GM12865 (cell line): Measurements from ENCODE around the gene HIGD1C.
A peak's percentile ranks its signal among the peaks of the same experiment; 100 is the strongest.
"Not testable (repeated sequence)": the region's sequence is repeated elsewhere in the genome, so short reads cannot be mapped to it uniquely, and the experiment has no call there.

Source experiments
- DNase-seq: peaks from one replicate; pipeline ENCODE4 v3.0.0; 2010; ENCODE audit warnings: low read depth
- H3K4me3 ChIP-seq: 2 replicates; pipeline ENCODE4 v1.5.1; 2011; ENCODE audit warnings: mild to moderate bottlenecking, low read depth, low read length, control low read depth
- CTCF ChIP-seq: IDR thresholded peaks from 2 replicates; pipeline ENCODE4 v1.5.1; 2011; ENCODE audit warnings: low read length, control low read depth, low read depth, inconsistent platforms; ENCODE audit not compliant: insufficient read depth; ENCODE audit errors: missing control alignments

Gene HIGD1C

GRCh38 chr12:50923361-50924130, 28.8 kb upstream of the HIGD1C start:
- DNase-seq: no peak
- peak overlapping the region; percentile 44; the same call in 1 of the 2 replicates for H3K4me3 ChIP-seq
- no peak for TF ChIP-seq CTCF

- TF ChIP-seq CTCF: no peak
- H3K4me3 ChIP-seq: peak overlapping the region; percentile 44; the same call in 1 of the 2 replicates
Observed at GRCh38 chr12:50924131-50924438, 28.3 kb upstream of the HIGD1C start.

GRCh38 chr12:50924439-50925341, 27.7 kb upstream of the HIGD1C start:
- H3K4me3 ChIP-seq: peak overlapping the region; percentile 44
- DNase-seq: peak; percentile 94
- no peak for TF ChIP-seq CTCF

More at GRCh38 chr12:50924131-50924438, 28.3 kb upstream of the HIGD1C start:
- DNase-seq: no peak

- DNase-seq: peak; percentile 51
- H3K4me3 ChIP-seq: peak overlapping the region; percentile 44
- no peak for TF ChIP-seq CTCF
Observed at GRCh38 chr12:50925342-50925651, 27.0 kb upstream of the HIGD1C start.

- TF ChIP-seq CTCF: no peak
- peak overlapping the region; percentile 44 for H3K4me3 ChIP-seq
- no peak for DNase-seq
Observed at GRCh38 chr12:50925920-50926319, 26.4 kb upstream of the HIGD1C start.

- DNase-seq: no peak
- TF ChIP-seq CTCF: no peak
- peak overlapping the region; percentile 44; the same call in 1 of the 2 replicates for H3K4me3 ChIP-seq
Observed at GRCh38 chr12:50926415-50926814, 25.9 kb upstream of the HIGD1C start.

GRCh38 chr12:50926932-50927331, 25.4 kb upstream of the HIGD1C start:
- not testable (repeated sequence) for DNase-seq, H3K4me3 ChIP-seq
